Vagina (tissue), 2 donors: ENCODE data around the gene RPS19. TPM values are rescaled to one million over a fixed set of nuclear protein-coding genes. Genes with fewer than 3 reads are reported as not detected.

ENCODE experiments used
- DNase-seq, 2 donors: peaks; one replicate each; pipeline ENCODE4 v3.0.0-alpha.2; 2017; ENCODE audit errors: extremely low spot score in 2 of 2
- H3K27ac ChIP-seq: fragments of 200-600 bp; sonication (generic); one replicate; pipeline ENCODE4 v1.5.1; 2019
- H3K27me3 ChIP-seq: fragments of 200-600 bp; sonication (generic); one replicate; pipeline ENCODE4 v1.5.1; 2019
- H3K36me3 ChIP-seq, 2 donors: fragments of 200-600 bp; sonication (generic); one replicate each; pipeline ENCODE4 v1.5.1; 2017 to 2019
- H3K4me1 ChIP-seq: fragments of 200-600 bp; sonication (generic); one replicate; pipeline ENCODE4 v1.5.1; 2019
- H3K4me3 ChIP-seq, 2 donors: fragments of 200-600 bp; sonication (generic); 1 replicate in 1 of 2; 2 replicates in 1 of 2; pipeline ENCODE4 v1.5.1; 2016 to 2019
- H3K9me3 ChIP-seq: fragments of 200-600 bp; sonication (generic); one replicate; pipeline ENCODE4 v1.5.1; 2019
- CTCF ChIP-seq, 3 experiments: fragments of 450-650 bp in 2 of 3; fragments of 200-600 bp in 1 of 3; sonication (generic) in 1 of 3; IDR thresholded peaks; one replicate each; pipeline ENCODE4 v1.5.1; 2017 to 2019; ENCODE audit warnings: antibody characterized with exemption in 3 of 3, mild to moderate bottlenecking in 2 of 3, moderate library complexity in 2 of 3
- POLR2A ChIP-seq, 2 donors: fragments of 450-650 bp; IDR thresholded peaks; one replicate each; pipeline ENCODE4 v1.6.1; 2017; ENCODE audit warnings: antibody characterized with exemption in 2 of 2, mild to moderate bottlenecking in 2 of 2, moderate library complexity in 2 of 2
- POLR2AphosphoS5 ChIP-seq, 2 donors: sonication (generic); formaldehyde crosslinking; IDR thresholded peaks; one replicate each; pipeline ENCODE4 v1.9.0; 2017; ENCODE audit warnings: antibody characterized with exemption in 2 of 2, mild to moderate bottlenecking in 2 of 2, low read depth in 1 of 2; ENCODE audit not compliant: insufficient read depth in 1 of 2
- intact Hi-C: fragments of 100-400 bp; cut with DNase I; formaldehyde crosslinking; loops from one replicate; pipeline ENCODE4 v1.15.1; 2023
- total RNA-seq: library from RNA; depleted of rRNA; stranded (reverse); fragments of >200 nt; gene quantifications from one replicate; pipeline ENCODE4 v1.2.3, GENCODE V29; 2016

RPS19 gene
- total RNA-seq, 1 donor from 2014 or later: 1,554 TPM

GRCh38 chr19:41910240-41910991 is 50.4 kb downstream of the RPS19 start:
- Histone ChIP-seq H3K27me3 (no peaks in the 10 kb centered on the region), H3K36me3 (peaks cover 0 to 14% of the 10 kb centered on the region in 2 donors), H3K9me3 (no peaks in the 10 kb centered on the region), H3K27ac (no peak overlapping the region), H3K4me1 (peaks cover 14% of the 10 kb centered on the region), H3K4me3 (no peak overlapping the region)
- no peak for DNase-seq
- intact Hi-C loops: no loop called here
- TF ChIP-seq CTCF (IDR thresholded peaks at IDR 0.05) (no peak), POLR2AphosphoS5 (IDR thresholded peaks at IDR 0.05; ENCODE audit: insufficient read depth in 1 of 2, low read depth in 1 of 2) (no peak), POLR2A (IDR thresholded peaks at IDR 0.05) (no peak)

GRCh38 chr19:41910992-41911888 is 51.2 kb downstream of the RPS19 start:
- Histone ChIP-seq H3K4me1 (peaks cover 14% of the 10 kb centered on the region), H3K9me3 (no peaks in the 10 kb centered on the region), H3K27me3 (peaks cover 7% of the 10 kb centered on the region), H3K36me3 (peaks cover 0 to 5% of the 10 kb centered on the region in 2 donors), H3K27ac (no peak overlapping the region), H3K4me3 (no peak overlapping the region)
- TF ChIP-seq POLR2A (IDR thresholded peaks at IDR 0.05) (no peak), POLR2AphosphoS5 (IDR thresholded peaks at IDR 0.05; ENCODE audit: insufficient read depth in 1 of 2, low read depth in 1 of 2) (no peak), CTCF (IDR thresholded peaks at IDR 0.05) (no peak)
- DNase-seq: no peak
- intact Hi-C loops: no loop called here

- TF ChIP-seq CTCF (IDR thresholded peaks at IDR 0.05): no peak
- TF ChIP-seq POLR2A (IDR thresholded peaks at IDR 0.05): no peak
- TF ChIP-seq POLR2AphosphoS5 (IDR thresholded peaks at IDR 0.05; ENCODE audit: insufficient read depth in 1 of 2, low read depth in 1 of 2): no peak
Measured at GRCh38 chr19:41911889-41912731, 52.1 kb downstream of the RPS19 start.

GRCh38 chr19:41912899-41913537 is 53.0 kb downstream of the RPS19 start:
- no peaks in the 10 kb centered on the region for H3K9me3 ChIP-seq
- no peak overlapping the region for H3K27ac ChIP-seq
- H3K4me1 ChIP-seq: peaks cover 14% of the 10 kb centered on the region
- H3K27me3 ChIP-seq: peaks cover 7% of the 10 kb centered on the region
- no peak for DNase-seq
- no peaks in the 10 kb centered on the region for H3K36me3 ChIP-seq
- no peak for TF ChIP-seq POLR2A (IDR thresholded peaks at IDR 0.05)
- no peak for TF ChIP-seq CTCF (IDR thresholded peaks at IDR 0.05)
- no peak for TF ChIP-seq POLR2AphosphoS5 (IDR thresholded peaks at IDR 0.05; ENCODE audit: insufficient read depth in 1 of 2, low read depth in 1 of 2)
- no peak overlapping the region for H3K4me3 ChIP-seq
- intact Hi-C loops: no loop called here

More at GRCh38 chr19:41911889-41912731, 52.1 kb downstream of the RPS19 start:
- DNase-seq: no peak
- Histone ChIP-seq H3K36me3 (no peaks in the 10 kb centered on the region), H3K9me3 (no peaks in the 10 kb centered on the region), H3K4me3 (no peak overlapping the region), H3K27ac (no peak overlapping the region), H3K4me1 (peaks cover 14% of the 10 kb centered on the region), H3K27me3 (peaks cover 7% of the 10 kb centered on the region)
- intact Hi-C loops: no loop called here
